Keratinocyte (primary cell): ENCODE measurements around the gene ADAMTS13. TPM values are rescaled to one million over a fixed set of nuclear protein-coding genes. Genes with fewer than 3 reads are reported as not detected.
A peak's percentile ranks its signal among the peaks of the same experiment; 100 is the strongest.

Experiments used
- DNase-seq: peaks from one replicate; pipeline ENCODE4 v3.0.0-alpha.2; 2011; ENCODE audit warnings: low read depth, missing footprints, low spot score
- FAIRE-seq: peaks from 2 replicates; lab custom pipeline; 2011; peaks lifted over from hg19 to GRCh38; lab: Jason Lieb, UNC
- H2AFZ ChIP-seq: 2 replicates; pipeline ENCODE4 v1.6.0; 2012; ENCODE audit warnings: low read length, control low read depth, inconsistent platforms; ENCODE audit not compliant: control insufficient read depth
- H3K27ac ChIP-seq: 2 replicates; pipeline ENCODE4 v1.5.1; 2011; ENCODE audit warnings: low read length; ENCODE audit not compliant: control insufficient read depth, insufficient read depth
- H3K27me3 ChIP-seq: 3 replicates; pipeline ENCODE4 v1.6.0; 2011; ENCODE audit warnings: low read length; ENCODE audit not compliant: control insufficient read depth, insufficient read depth; ENCODE audit errors: extremely low read depth
- H3K36me3 ChIP-seq, 2 experiments: 2 replicates in 1 of 2; 3 replicates in 1 of 2; pipeline ENCODE4 v1.5.1; 2011; ENCODE audit warnings: low read length in 2 of 2, mild to moderate bottlenecking in 1 of 2; ENCODE audit not compliant: control insufficient read depth in 2 of 2, insufficient read depth in 2 of 2; ENCODE audit errors: extremely low read depth in 1 of 2
- H3K4me1 ChIP-seq: 3 replicates; pipeline ENCODE4 v1.5.1; 2011; ENCODE audit warnings: low read length; ENCODE audit not compliant: control insufficient read depth, insufficient read depth; ENCODE audit errors: extremely low read depth
- H3K4me2 ChIP-seq: 3 replicates; pipeline ENCODE4 v1.6.0; 2011; ENCODE audit warnings: low read depth, low read length; ENCODE audit not compliant: control insufficient read depth, insufficient read depth; ENCODE audit errors: extremely low read depth
- H3K4me3 ChIP-seq, 3 experiments: fragments of 200-600 bp in 1 of 3; sonication (generic) in 1 of 3; 2 replicates in 2 of 3; 3 replicates in 1 of 3; pipeline ENCODE4 v1.5.1; 2011 to 2016; ENCODE audit warnings: low read length in 3 of 3, mild to moderate bottlenecking in 3 of 3, control low read depth in 2 of 3, inconsistent platforms in 1 of 3, low read depth in 1 of 3, mixed read lengths in 1 of 3, mixed run types in 1 of 3, moderate library complexity in 1 of 3; ENCODE audit not compliant: control insufficient read depth in 2 of 3, insufficient read depth in 2 of 3; ENCODE audit errors: extremely low read depth in 1 of 3
- H3K79me2 ChIP-seq: 2 replicates; pipeline ENCODE4 v1.6.0; 2012; ENCODE audit warnings: low read length; ENCODE audit not compliant: control insufficient read depth, insufficient read depth
- H3K9ac ChIP-seq: 3 replicates; pipeline ENCODE4 v1.6.0; 2011; ENCODE audit warnings: low read length; ENCODE audit not compliant: control insufficient read depth, insufficient read depth; ENCODE audit errors: extremely low read depth
- H3K9me1 ChIP-seq: 3 replicates; pipeline ENCODE4 v1.6.0; 2011; ENCODE audit warnings: low read length; ENCODE audit not compliant: control insufficient read depth, insufficient read depth; ENCODE audit errors: extremely low read depth
- H3K9me3 ChIP-seq: 2 replicates; pipeline ENCODE4 v1.5.1; 2012; ENCODE audit warnings: low read depth, low read length; ENCODE audit not compliant: control insufficient read depth
- H4K20me1 ChIP-seq: 3 replicates; pipeline ENCODE4 v1.6.0; 2011; ENCODE audit warnings: low read length; ENCODE audit not compliant: control insufficient read depth, insufficient read depth; ENCODE audit errors: extremely low read depth
- CTCF ChIP-seq, 3 experiments: IDR thresholded peaks in 1 of 3; conservative IDR thresholded peaks in 1 of 3; optimal IDR thresholded peaks in 1 of 3; 2 replicates in 2 of 3; 3 replicates in 1 of 3; pipeline versions ENCODE3 to v1.5.1; 2011; ENCODE audit warnings: low read length in 3 of 3, mild to moderate bottlenecking in 3 of 3, moderate library complexity in 2 of 3, control low read depth in 1 of 3, inconsistent platforms in 1 of 3; ENCODE audit not compliant: insufficient read depth in 2 of 3; ENCODE audit errors: extremely low read depth in 1 of 3
- EZH2 ChIP-seq: IDR thresholded peaks from one replicate; pipeline ENCODE4 v1.6.1; 2012; ENCODE audit warnings: inconsistent platforms, mild to moderate bottlenecking, low read length, moderate library complexity
- dilution Hi-C: fragments of 300-500 bp; cut with MboI; formaldehyde crosslinking; loops from one replicate; pipeline ENCODE4 v1.7.0; 2020; ENCODE audit warnings: low sequenced_read_pairs; ENCODE audit not compliant: extremely low pct_ligation_motif_present
- polyA plus RNA-seq, 5 experiments: library from polyadenylated mRNA; depleted of rRNA in 3 of 5; stranded (reverse) in 3 of 5; stranded (forward) in 1 of 5; unstranded in 1 of 5; fragments of >200 nt; gene quantifications; 1 replicate in 1 of 5; 2 replicates in 3 of 5; 3 replicates in 1 of 5; pipeline versions ENCODE4 v1.2.1 to v1.2.3, GENCODE V29; 2011 to 2012; ENCODE audit warnings: missing spikeins in 2 of 5, low read depth in 1 of 5, low replicate concordance in 1 of 5

ADAMTS13 gene
- polyA plus RNA-seq, 1 donor (not counting 4 experiments of a cell fraction or from before 2014, with no cell fraction given), result 1.1 TPM

GRCh38 chr9:133417541-133418461 is 4.4 kb upstream of the ADAMTS13 start, which contains the start of gene REXO4:
TSS of gene REXO4 (minus strand) at chr9:133418010. CDS start at chr9:133417844, 166 bp downstream.
- FAIRE-seq, result no peak
- H3K9me1 ChIP-seq, result no peaks in the 10 kb centered on the region
- peaks cover 4 to 25% of the 10 kb centered on the region in 2 experiments for H3K36me3 ChIP-seq
- H2AFZ ChIP-seq, result peak within 1 kb of the TSS; percentile 66
- H3K4me2 ChIP-seq, result peak within 1 kb of the TSS; percentile 84
- H3K9ac ChIP-seq, result peak within 1 kb of the TSS; percentile 82
- H3K4me3 ChIP-seq, result peak within 1 kb of the TSS; percentile 67 to 97 (median 90)
- H3K9me3 ChIP-seq, result no peaks in the 10 kb centered on the region
- TF ChIP-seq CTCF (optimal IDR thresholded peaks at IDR 0.05 in 1 of 3, IDR thresholded peaks at IDR 0.05 in 1 of 3, conservative IDR thresholded peaks at IDR 0.05 in 1 of 3; ENCODE audit: extremely low read depth in 1 of 3, insufficient read depth in 2 of 3, low read length in 3 of 3) (no peak), EZH2 (no peak)
- peaks cover 14% of the 10 kb centered on the region for H3K4me1 ChIP-seq
- H3K79me2 ChIP-seq, result peaks cover 42% of the 10 kb centered on the region
- H4K20me1 ChIP-seq, result no peaks in the 10 kb centered on the region
- no peaks in the 10 kb centered on the region for H3K27me3 ChIP-seq
- DNase-seq, result peak; percentile 53
- dilution Hi-C loops, result no loop called here
- H3K27ac ChIP-seq, result peak within 1 kb of the TSS; percentile 62

- Histone ChIP-seq H4K20me1 (no peaks in the 10 kb centered on the region), H3K27me3 (no peaks in the 10 kb centered on the region), H3K79me2 (peaks cover 35% of the 10 kb centered on the region), H3K4me2 (peak overlapping the region; percentile 80), H2AFZ (no peak overlapping the region), H3K9me3 (no peaks in the 10 kb centered on the region), H3K27ac (no peak overlapping the region), H3K36me3 (peaks cover 2 to 16% of the 10 kb centered on the region in 2 experiments), H3K9ac (no peak overlapping the region), H3K9me1 (no peaks in the 10 kb centered on the region), H3K4me1 (peaks cover 14% of the 10 kb centered on the region), H3K4me3 (no peak overlapping the region)
- TF ChIP-seq EZH2, result no peak
- TF ChIP-seq CTCF (optimal IDR thresholded peaks at IDR 0.05 in 1 of 3, IDR thresholded peaks at IDR 0.05 in 1 of 3, conservative IDR thresholded peaks at IDR 0.05 in 1 of 3; ENCODE audit: extremely low read depth in 1 of 3, insufficient read depth in 2 of 3, low read length in 3 of 3), result no peak
- DNase-seq (no peak), FAIRE-seq (no peak)
- dilution Hi-C loops, result no loop called here
Observed at GRCh38 chr9:133419005-133419404, 3.2 kb upstream of the ADAMTS13 start.
